Endothelial cell of umbilical vein (primary cell): ENCODE results near the gene NANOS1. TPM values are rescaled to one million over a fixed set of nuclear protein-coding genes. Genes with fewer than 3 reads are reported as not detected.

Source experiments
- BruUV-seq: library from RNA; stranded (reverse); fragments of 400-500 nt; replicated peaks from 2 replicates; lab custom pipeline; 2021; lab: Mats Ljungman, UMichigan
- CTCF ChIA-PET: fragments of 300-600, 350-600 bp; sonication (Branson Sonifier 250); formaldehyde crosslinking; loops from one replicate; lab custom pipeline; 2021; ENCODE audit warnings: antibody characterized with exemption, inconsistent platforms; lab: Charles Lee
- POLR2A ChIA-PET: fragments of 300-600, 350-600 bp; sonication (Branson Sonifier 250); formaldehyde crosslinking; loops from one replicate; lab custom pipeline; 2021; ENCODE audit warnings: antibody characterized with exemption, inconsistent platforms; lab: Charles Lee
- DNase-seq: peaks from one replicate; pipeline ENCODE4 v3.0.0-alpha.2; 2011; ENCODE audit warnings: low read depth, low spot score
- FAIRE-seq: peaks from 2 replicates; lab custom pipeline; 2011; peaks lifted over from hg19 to GRCh38; lab: Jason Lieb, UNC
- H2AFZ ChIP-seq: 2 replicates; pipeline ENCODE4 v1.6.0; 2012; ENCODE audit warnings: low read depth, low read length, control low read depth, inconsistent platforms
- H3K27ac ChIP-seq: 2 replicates; pipeline ENCODE4 v1.5.1; 2011; ENCODE audit warnings: low read depth, mild to moderate bottlenecking, control low read depth, low read length, moderate library complexity; ENCODE audit not compliant: insufficient read depth
- H3K27me3 ChIP-seq, 2 experiments: 2 replicates each; pipeline versions ENCODE4 v1.6.0 to v1.6.1; 2011; ENCODE audit warnings: low read length in 2 of 2, mixed read lengths in 1 of 2; ENCODE audit not compliant: control insufficient read depth in 2 of 2, insufficient read depth in 2 of 2
- H3K36me3 ChIP-seq, 2 experiments: 2 replicates in 1 of 2; 3 replicates in 1 of 2; pipeline ENCODE4 v1.5.1; 2011; ENCODE audit warnings: low read length in 2 of 2, mild to moderate bottlenecking in 1 of 2, moderate library complexity in 1 of 2; ENCODE audit not compliant: control insufficient read depth in 2 of 2, insufficient read depth in 2 of 2; ENCODE audit errors: extremely low read depth in 1 of 2
- H3K4me1 ChIP-seq: 3 replicates; pipeline ENCODE4 v1.5.1; 2011; ENCODE audit warnings: mild to moderate bottlenecking, low read length; ENCODE audit not compliant: control insufficient read depth, insufficient read depth; ENCODE audit errors: extremely low read depth
- H3K4me2 ChIP-seq: 2 replicates; pipeline ENCODE4 v1.6.1; 2011; ENCODE audit warnings: low read length, control low read depth, mixed read lengths; ENCODE audit not compliant: insufficient read depth
- H3K4me3 ChIP-seq, 3 experiments: fragments of 200-600 bp in 1 of 3; sonication (generic), shearing (Covaris generic) in 1 of 3; replicated peaks in 1 of 3; 2 replicates each; pipeline ENCODE4 v1.5.1; 2011 to 2016; ENCODE audit warnings: control low read depth in 3 of 3, low read length in 3 of 3, mild to moderate bottlenecking in 2 of 3, inconsistent platforms in 1 of 3, low read depth in 1 of 3, moderate library complexity in 1 of 3; ENCODE audit not compliant: insufficient read depth in 1 of 3
- H3K79me2 ChIP-seq: 2 replicates; pipeline ENCODE4 v1.6.0; 2012; ENCODE audit warnings: low read length, inconsistent platforms; ENCODE audit not compliant: control insufficient read depth, insufficient read depth
- H3K9ac ChIP-seq: replicated peaks from 2 replicates; pipeline ENCODE3; 2011; ENCODE audit warnings: low read length, control low read depth; ENCODE audit not compliant: insufficient read depth; ENCODE audit errors: extremely low read depth
- H3K9me1 ChIP-seq: replicated peaks from 3 replicates; pipeline ENCODE4 v1.6.0; 2011; ENCODE audit warnings: mild to moderate bottlenecking, low read length; ENCODE audit not compliant: control insufficient read depth, insufficient read depth; ENCODE audit errors: extremely low read depth
- H3K9me3 ChIP-seq: replicated peaks from 2 replicates; pipeline ENCODE4 v1.5.1; 2012; ENCODE audit warnings: low read length, inconsistent platforms; ENCODE audit not compliant: control insufficient read depth, insufficient read depth
- H4K20me1 ChIP-seq: replicated peaks from 2 replicates; pipeline ENCODE3; 2011; ENCODE audit warnings: mild to moderate bottlenecking, low read length; ENCODE audit not compliant: control insufficient read depth, insufficient read depth; ENCODE audit errors: extremely low read depth
- EZH2 ChIP-seq: IDR thresholded peaks from 2 replicates; pipeline ENCODE4 v1.6.1; 2012; ENCODE audit warnings: borderline replicate concordance, low read depth, mild to moderate bottlenecking, moderate library complexity, low read length, inconsistent platforms; ENCODE audit not compliant: severe bottlenecking
- FOS ChIP-seq: IDR thresholded peaks from 2 replicates; pipeline ENCODE4 v1.6.1; 2011; ENCODE audit warnings: mild to moderate bottlenecking, low read length, moderate library complexity, borderline replicate concordance; ENCODE audit not compliant: insufficient read depth
- GATA2 ChIP-seq: IDR thresholded peaks from 2 replicates; pipeline ENCODE4 v1.7.0; 2011; ENCODE audit warnings: low read depth, mild to moderate bottlenecking, moderate library complexity, mixed read lengths, low read length; ENCODE audit not compliant: insufficient read length, insufficient read depth
- JUN ChIP-seq: IDR thresholded peaks from 2 replicates; pipeline ENCODE4 v1.6.1; 2011; ENCODE audit warnings: borderline replicate concordance, low read depth; ENCODE audit not compliant: insufficient read length, insufficient read depth
- MYC ChIP-seq: IDR thresholded peaks from one replicate; pipeline ENCODE4 v1.6.1; 2011; ENCODE audit warnings: mild to moderate bottlenecking, low read depth, low read length
- POLR2A ChIP-seq: IDR thresholded peaks from 2 replicates; pipeline ENCODE4 v1.6.1; 2012; ENCODE audit warnings: low read depth, mild to moderate bottlenecking, control low read depth, low read length
- POLR2AphosphoS5 ChIP-seq: IDR thresholded peaks from 2 replicates; pipeline ENCODE4 v1.6.1; 2012; ENCODE audit warnings: low read depth, mild to moderate bottlenecking, control low read depth, low read length, moderate library complexity; ENCODE audit not compliant: insufficient read depth
- dilution Hi-C: fragments of 300-500 bp; cut with MboI; formaldehyde crosslinking; loops from one replicate; pipeline ENCODE4 v1.15.0; 2019; ENCODE audit warnings: low sequenced_read_pairs; ENCODE audit not compliant: extremely low pct_ligation_motif_present
- intact Hi-C: fragments of 100-400 bp; cut with micrococcal nuclease; formaldehyde crosslinking; loops from one replicate; pipeline ENCODE4 v1.10.0; 2022
- polyA plus RNA-seq, 4 experiments: library from polyadenylated mRNA; depleted of rRNA in 3 of 4; stranded (reverse) in 3 of 4; unstranded in 1 of 4; fragments of >200 nt; gene quantifications; 2 replicates each; pipeline versions ENCODE4 v1.2.1 to v1.2.3, GENCODE V29; 2011 to 2012; ENCODE audit warnings: missing spikeins in 1 of 4
- total RNA-seq: library from RNA; stranded (reverse); gene quantifications from 2 replicates; pipeline ENCODE4 v1.2.3, GENCODE V29; 2021
- TF ChIP-seq, protein P1 (sequence below): IDR thresholded peaks from 2 replicates; pipeline ENCODE4 v1.6.1; 2011; ENCODE audit not compliant: insufficient read depth, insufficient read length
- TF ChIP-seq, protein P2 (sequence below), 2 donors: IDR thresholded peaks; 1 replicate in 1 of 2; 2 replicates in 1 of 2; pipeline ENCODE4 v1.5.1; 2011; ENCODE audit warnings: low read length in 2 of 2, mild to moderate bottlenecking in 2 of 2, moderate library complexity in 2 of 2, control low read depth in 1 of 2, inconsistent platforms in 1 of 2, low read depth in 1 of 2; ENCODE audit not compliant: insufficient read depth in 1 of 2; ENCODE audit errors: extremely low read depth in 1 of 2

The NANOS1 gene
- total and polyA plus RNA-seq, 2 donors (not counting 3 experiments of a cell fraction or from before 2014, with no cell fraction given) = 0.29 to 0.40 TPM

DNA sequence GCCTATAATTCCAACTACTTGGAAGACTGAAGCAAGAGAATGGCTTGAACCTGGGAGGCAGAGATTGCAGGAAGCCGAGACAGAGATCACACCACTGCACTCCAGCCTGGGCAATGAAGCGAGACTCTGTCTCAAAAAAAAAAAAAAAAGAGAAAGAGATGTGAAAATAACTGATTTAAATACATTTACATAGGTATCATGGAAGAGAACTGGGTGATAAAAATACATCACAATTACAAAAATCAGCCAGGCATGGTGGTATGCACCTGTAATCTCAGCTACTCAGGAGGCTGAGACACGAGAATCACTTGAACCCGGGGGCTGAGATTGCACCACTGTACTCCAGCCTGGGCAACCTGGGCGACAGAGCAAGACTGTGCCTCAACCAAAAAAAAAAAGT lies 19.8 kb downstream of the NANOS1 start:
- H3K9me1 ChIP-seq = no peaks in the 10 kb centered on the region
- H3K9me3 ChIP-seq = no peaks in the 10 kb centered on the region
- BruUV-seq = no TSS peak
- H3K9ac ChIP-seq = no peak overlapping the region
- no peaks in the 10 kb centered on the region for H3K4me1 ChIP-seq
- DNase-seq (no peak), FAIRE-seq (no peak)
- H2AFZ ChIP-seq = no peak overlapping the region
- intact Hi-C loops (no loop called here), dilution Hi-C loops (no loop called here)
- H3K27me3 ChIP-seq = no peaks in the 10 kb centered on the region
- no peak overlapping the region for H3K4me3 ChIP-seq
- CTCF ChIA-PET = no interaction called here
- H3K79me2 ChIP-seq = peaks cover 79% of the 10 kb centered on the region
- H3K27ac ChIP-seq = no peak overlapping the region
- H4K20me1 ChIP-seq = peaks cover 7% of the 10 kb centered on the region
- H3K36me3 ChIP-seq = peaks cover 43 to 47% of the 10 kb centered on the region in 2 experiments
- TF ChIP-seq JUN = no peak
- TF ChIP-seq MYC = no peak
- no peak for TF ChIP-seq GATA2
- no peak for TF ChIP-seq FOS
- TF ChIP-seq, protein P1, sequence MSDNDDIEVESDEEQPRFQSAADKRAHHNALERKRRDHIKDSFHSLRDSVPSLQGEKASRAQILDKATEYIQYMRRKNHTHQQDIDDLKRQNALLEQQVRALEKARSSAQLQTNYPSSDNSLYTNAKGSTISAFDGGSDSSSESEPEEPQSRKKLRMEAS = no peak
- TF ChIP-seq EZH2 = no peak
- TF ChIP-seq POLR2AphosphoS5 = no peak
- no peak for TF ChIP-seq POLR2A
- TF ChIP-seq, protein P2, sequence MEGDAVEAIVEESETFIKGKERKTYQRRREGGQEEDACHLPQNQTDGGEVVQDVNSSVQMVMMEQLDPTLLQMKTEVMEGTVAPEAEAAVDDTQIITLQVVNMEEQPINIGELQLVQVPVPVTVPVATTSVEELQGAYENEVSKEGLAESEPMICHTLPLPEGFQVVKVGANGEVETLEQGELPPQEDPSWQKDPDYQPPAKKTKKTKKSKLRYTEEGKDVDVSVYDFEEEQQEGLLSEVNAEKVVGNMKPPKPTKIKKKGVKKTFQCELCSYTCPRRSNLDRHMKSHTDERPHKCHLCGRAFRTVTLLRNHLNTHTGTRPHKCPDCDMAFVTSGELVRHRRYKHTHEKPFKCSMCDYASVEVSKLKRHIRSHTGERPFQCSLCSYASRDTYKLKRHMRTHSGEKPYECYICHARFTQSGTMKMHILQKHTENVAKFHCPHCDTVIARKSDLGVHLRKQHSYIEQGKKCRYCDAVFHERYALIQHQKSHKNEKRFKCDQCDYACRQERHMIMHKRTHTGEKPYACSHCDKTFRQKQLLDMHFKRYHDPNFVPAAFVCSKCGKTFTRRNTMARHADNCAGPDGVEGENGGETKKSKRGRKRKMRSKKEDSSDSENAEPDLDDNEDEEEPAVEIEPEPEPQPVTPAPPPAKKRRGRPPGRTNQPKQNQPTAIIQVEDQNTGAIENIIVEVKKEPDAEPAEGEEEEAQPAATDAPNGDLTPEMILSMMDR (IDR thresholded peaks at IDR 0.05; ENCODE audit: extremely low read depth in 1 of 2, insufficient read depth in 1 of 2, low read depth in 1 of 2, low read length in 2 of 2) = no peak
- POLR2A ChIA-PET = no interaction called here
- H3K4me2 ChIP-seq = no peak overlapping the region
